Measurements from ENCODE around the gene DSEL.

- TF ChIP-seq CTCF (IDR thresholded peaks at IDR 0.05; ENCODE audit: borderline replicate concordance, extremely low read depth, low read length, poor library complexity, severe bottlenecking) (no peak), EZH2 (IDR thresholded peaks at IDR 0.05; ENCODE audit: borderline replicate concordance, low read depth, low read length, severe bottlenecking) (no peak)
Observed at GRCh38 chr18:67525328-67526099, 9.0 kb upstream of the DSEL start.

Measured in DND-41 (cell line).